Hypothalamus (tissue), 51 donors: Measurements from ENCODE around the gene MAPK7.
A peak's percentile ranks its signal among the peaks of the same experiment; 100 is the strongest.

Experiments
- DNase-seq, 51 donors: peaks; one replicate each; lab custom pipeline; 2025; lab: John Stamatoyannopoulos, UW

Gene MAPK7

GRCh38 chr17:19378416-19379360, at the start of gene MAPK7:
Gene MAPK7, plus strand, starts transcription at chr17:19378498. Its CDS starts 403 bp downstream, at chr17:19378901.
- peak in 1 of 51 donors; percentile 39 for DNase-seq

DNA sequence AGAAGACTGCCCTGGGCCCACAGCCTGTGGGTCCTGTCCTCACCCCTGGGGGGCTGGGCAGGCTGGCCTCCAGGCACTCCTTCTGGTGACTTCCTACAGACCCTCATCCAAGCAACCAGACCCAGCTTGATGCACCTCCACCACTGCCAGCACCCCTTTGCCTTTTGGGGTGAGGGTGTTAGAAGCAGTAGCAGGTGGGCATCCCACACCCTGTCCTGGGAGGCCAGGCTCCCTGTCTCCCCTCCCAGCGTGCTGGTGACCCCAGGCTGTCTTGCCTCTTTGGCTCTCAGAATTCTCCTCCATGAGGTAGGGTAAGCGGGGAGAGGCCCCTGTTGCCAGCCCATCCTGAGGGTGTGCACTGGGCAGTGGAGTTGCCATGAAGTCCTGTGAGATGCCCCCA, 49.2 kb upstream of the MAPK7 start:
- DNase-seq: no peak

- DNase-seq: no peak
These were observed 48.5 kb upstream of the MAPK7 start for GRCh38 chr17:19329839-19330238.

DNA sequence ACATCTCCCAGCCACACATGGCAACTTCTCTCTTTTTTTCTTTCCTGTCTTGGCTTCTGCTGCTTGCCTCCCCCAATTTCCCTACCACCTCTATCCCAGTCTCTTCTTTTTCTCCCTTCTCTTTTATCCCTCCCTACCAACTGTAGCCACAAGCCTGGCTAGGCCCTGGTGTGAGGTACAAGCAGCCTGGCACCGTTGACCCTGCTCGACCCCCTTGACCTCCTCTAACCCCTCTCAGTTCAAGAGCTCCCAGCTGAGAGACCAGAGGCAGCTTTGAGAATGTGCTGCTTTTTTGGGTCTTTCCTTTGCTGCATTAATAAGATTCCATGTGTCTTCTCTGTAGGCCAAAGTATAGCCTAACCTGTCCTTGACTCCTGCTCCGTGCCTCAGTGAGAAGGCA, 48.0 kb upstream of the MAPK7 start:
- no peak for DNase-seq

DNA sequence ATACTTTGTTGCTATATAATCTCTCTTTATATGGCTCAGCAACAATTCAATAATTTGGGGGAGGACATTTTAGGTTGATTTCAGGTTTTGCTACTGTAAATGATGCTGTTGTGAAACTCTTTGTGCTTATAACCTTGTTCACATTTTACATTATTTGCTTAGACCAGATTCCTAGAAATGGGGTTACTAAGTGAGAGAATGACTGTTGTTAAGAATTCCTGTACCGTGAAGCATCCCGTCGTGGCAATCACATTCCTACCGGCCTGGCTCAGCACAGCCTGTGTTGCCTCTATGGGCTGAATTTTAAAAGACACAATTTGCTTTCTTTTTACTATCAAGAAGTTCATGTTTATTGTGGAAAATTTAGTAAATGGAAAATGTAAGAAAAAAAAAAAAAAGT, 47.2 kb upstream of the MAPK7 start:
- DNase-seq: no peak

GRCh38 chr17:19331543-19332245, 46.6 kb upstream of the MAPK7 start:
- no peak for DNase-seq

GRCh38 chr17:19332371-19333131, 45.7 kb upstream of the MAPK7 start:
- DNase-seq: no peak

DNA sequence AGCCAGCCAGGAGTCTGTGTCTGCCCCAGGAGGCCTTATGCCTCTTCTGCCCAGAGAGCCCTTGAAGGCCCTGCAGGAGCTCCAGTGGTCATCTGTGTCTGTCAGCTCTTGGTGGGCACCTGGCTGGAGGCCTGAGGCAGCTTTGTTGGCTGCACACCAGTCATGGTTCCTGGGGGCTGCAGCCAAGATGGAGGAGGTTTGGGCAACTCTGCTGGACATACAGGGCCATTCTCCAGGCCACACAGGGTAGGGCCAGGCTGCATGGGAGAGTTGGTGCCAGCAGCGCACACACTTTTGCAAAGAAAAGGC, 45.2 kb upstream of the MAPK7 start:
- no peak for DNase-seq

- DNase-seq: no peak
These were observed 44.5 kb upstream of the MAPK7 start for GRCh38 chr17:19333736-19334290.

- no peak for DNase-seq
These were observed 44.0 kb upstream of the MAPK7 start for GRCh38 chr17:19334331-19334730.

DNA sequence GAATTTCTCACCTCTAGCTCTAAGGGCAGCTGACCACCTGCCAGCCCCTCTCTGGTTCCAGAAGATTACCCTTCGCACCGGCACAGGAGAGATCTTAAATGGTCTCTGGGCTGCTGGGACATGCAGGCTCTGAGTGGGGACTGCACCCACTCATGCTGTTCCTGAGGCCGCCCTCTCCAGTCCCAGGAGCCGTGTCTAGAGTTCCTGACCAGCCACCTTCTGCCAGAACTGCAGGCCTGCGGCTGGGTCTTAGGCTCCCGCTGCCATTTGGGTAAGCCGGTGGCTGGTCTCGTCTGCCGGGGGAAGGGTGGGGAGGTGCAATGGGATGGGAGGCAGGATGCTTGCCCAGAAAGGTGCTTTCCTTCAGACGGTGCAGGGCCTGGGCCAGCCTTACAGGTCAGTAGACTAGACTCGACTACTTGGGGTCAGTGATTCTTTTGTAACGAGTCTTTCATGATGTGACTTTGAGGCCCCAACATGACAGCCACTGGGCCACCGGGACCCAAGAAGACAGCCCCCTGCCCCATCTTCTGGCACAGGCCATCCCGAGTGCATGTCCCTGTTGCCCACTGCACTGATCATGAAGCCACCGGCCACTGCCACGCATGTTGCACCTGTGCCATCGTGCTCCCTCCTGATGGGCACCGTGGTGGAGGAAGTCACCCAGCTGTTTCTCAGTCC, 42.2 kb upstream of the MAPK7 start:
- no peak for DNase-seq

- peak in 24 of 51 donors; percentile 24 to 76 (median 52) for DNase-seq
These were observed 41.2 kb upstream of the MAPK7 start for GRCh38 chr17:19336938-19337711.

GRCh38 chr17:19337712-19338023, 40.6 kb upstream of the MAPK7 start:
- DNase-seq: peak in 1 of 51 donors; percentile 51

DNA sequence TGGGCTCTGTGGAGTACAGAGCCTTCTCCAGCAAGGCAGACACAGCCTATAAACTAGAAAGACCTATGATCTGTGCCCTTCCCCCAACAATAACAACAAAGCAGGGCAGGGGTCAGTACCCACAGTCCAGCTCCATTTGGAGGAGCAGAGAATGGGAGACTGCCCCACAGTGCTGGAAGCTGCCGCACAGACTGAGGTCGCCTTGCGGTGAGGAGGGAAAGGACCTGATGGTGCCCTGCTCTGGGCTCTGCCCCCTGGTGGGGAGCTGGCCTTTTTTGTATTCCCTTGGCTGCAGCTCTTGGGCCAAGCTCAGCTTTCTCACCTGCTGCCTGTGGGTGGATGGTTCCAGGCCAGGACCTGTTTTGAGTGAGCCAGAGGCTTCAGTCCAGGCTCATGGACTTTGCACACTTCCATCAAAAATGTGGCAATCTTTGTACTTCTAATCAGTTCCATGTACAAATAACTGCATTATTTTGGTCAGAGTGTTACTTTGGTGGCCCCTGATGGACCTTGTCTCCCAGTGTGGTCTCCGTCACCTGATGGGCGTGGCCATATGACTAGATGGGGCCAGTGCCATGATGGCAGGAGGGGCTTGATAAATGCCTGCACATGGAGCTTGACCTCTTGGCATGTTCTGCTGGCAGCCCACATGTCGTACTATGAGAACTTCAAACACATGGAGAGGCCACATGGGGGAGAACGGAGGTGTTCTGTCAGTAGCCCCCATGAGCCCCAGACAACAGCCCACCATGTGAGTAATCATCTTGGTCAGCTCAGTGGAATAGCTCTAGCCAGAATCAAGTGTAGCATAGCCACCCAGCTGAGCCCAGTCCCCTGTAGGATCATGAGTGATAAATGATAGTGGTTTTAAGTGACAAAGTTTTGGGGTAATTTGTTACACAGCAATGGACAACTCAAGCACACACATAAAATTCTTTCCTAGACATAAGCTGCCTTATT, 40.0 kb upstream of the MAPK7 start:
- DNase-seq: peak in 18 of 51 donors; percentile 26 to 69 (median 43)

GRCh38 chr17:19339341-19339815, 38.9 kb upstream of the MAPK7 start:
- DNase-seq: peak in 1 of 51 donors; percentile 15

GRCh38 chr17:19341211-19341631, 37.1 kb upstream of the MAPK7 start:
- DNase-seq: no peak

DNA sequence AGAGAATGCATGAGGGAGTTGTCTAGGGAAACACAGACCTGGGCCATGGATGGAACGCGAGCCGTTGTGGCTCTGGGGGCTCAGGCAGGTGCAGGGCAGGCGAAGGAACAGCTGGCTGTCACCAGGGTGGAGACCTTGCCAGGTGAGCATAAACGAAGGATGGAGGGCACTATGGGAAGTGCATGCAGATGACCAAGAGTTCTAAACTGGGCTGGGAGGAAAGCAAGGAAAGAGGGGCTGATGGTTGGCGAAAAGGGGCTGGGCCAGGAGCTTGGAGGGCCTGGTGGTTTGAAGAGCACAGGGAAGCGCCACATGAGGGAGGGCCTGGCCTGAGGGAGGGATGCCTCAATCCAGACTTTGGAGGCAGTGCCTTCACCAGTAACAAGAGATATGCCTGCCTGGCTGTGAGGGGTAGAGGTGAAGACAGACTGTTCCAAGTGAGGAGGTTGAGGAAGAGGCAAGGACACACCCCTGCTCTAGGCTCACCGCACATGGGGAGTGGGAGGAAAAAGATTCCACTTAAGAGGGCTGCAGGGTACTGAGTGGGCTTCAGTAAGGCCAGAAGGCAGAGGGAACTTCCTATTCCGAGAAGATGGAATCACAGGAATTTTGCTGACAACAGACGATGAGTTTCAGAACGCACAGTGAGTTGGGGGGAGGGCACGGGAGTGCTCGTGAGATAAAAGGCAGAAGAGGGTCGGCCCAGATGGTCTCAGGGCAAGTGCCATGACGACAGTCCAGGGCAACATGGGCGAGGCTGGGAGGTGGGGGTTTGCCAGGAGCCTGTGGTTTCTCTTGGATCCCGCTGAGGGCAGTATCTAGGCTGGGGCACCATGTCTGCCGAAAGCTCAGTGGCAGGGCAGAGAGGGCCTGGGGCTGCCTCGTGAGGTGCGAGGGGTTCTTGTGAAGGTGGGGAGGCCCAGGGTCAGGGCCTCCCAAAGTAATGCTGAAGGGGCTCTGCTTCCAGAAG, 36.4 kb upstream of the MAPK7 start:
- DNase-seq: peak in 1 of 51 donors; percentile 23
